CD14-positive monocyte (primary cell): ENCODE results near the gene ZNF534. TPM values are rescaled to one million over a fixed set of nuclear protein-coding genes. Genes with fewer than 3 reads are reported as not detected.

Source experiments
- DNase-seq, 3 donors: peaks; one replicate each; pipeline ENCODE4 v3.0.0-alpha.2; 2011 to 2022
- H2AFZ ChIP-seq: 2 replicates; pipeline ENCODE4 v1.6.0; 2012; ENCODE audit warnings: mild to moderate bottlenecking, low read depth, low read length, inconsistent platforms; ENCODE audit not compliant: insufficient read depth, poor library complexity, severe bottlenecking
- H3K27ac ChIP-seq, 2 donors: 1 replicate in 1 of 2; 2 replicates in 1 of 2; pipeline ENCODE4 v1.5.1; 2012 to 2013; ENCODE audit warnings: low read length in 2 of 2, control low read depth in 1 of 2, inconsistent platforms in 1 of 2, low read depth in 1 of 2, mild to moderate bottlenecking in 1 of 2
- H3K27me3 ChIP-seq, 2 donors: one replicate each; pipeline versions ENCODE4 v1.6.0 to v1.6.1; 2011 to 2013; ENCODE audit warnings: low read length in 2 of 2; ENCODE audit not compliant: control insufficient read depth in 2 of 2, insufficient read depth in 2 of 2
- H3K36me3 ChIP-seq, 2 donors: replicated peaks in 1 of 2; 1 replicate in 1 of 2; 2 replicates in 1 of 2; pipeline versions ENCODE4 v1.5.1 to v1.6.1; 2012 to 2013; ENCODE audit warnings: low read length in 2 of 2, control low read depth in 1 of 2, inconsistent platforms in 1 of 2, mild to moderate bottlenecking in 1 of 2; ENCODE audit not compliant: insufficient read depth in 2 of 2, control insufficient read depth in 1 of 2
- H3K4me1 ChIP-seq, 2 donors: 1 replicate in 1 of 2; 2 replicates in 1 of 2; pipeline versions ENCODE4 v1.5.1 to v1.6.1; 2012 to 2013; ENCODE audit warnings: low read length in 2 of 2, control low read depth in 1 of 2, inconsistent platforms in 1 of 2, mild to moderate bottlenecking in 1 of 2, moderate library complexity in 1 of 2; ENCODE audit not compliant: insufficient read depth in 2 of 2, control insufficient read depth in 1 of 2
- H3K4me2 ChIP-seq: replicated peaks from 2 replicates; pipeline ENCODE3; 2012; ENCODE audit warnings: low read length, moderate library complexity, mild to moderate bottlenecking; ENCODE audit not compliant: poor library complexity, severe bottlenecking; ENCODE audit errors: extremely low read depth
- H3K4me3 ChIP-seq, 3 experiments: fragments of 200-600 bp in 1 of 3; sonication (generic) in 1 of 3; replicated peaks in 1 of 3; 1 replicate in 2 of 3; 2 replicates in 1 of 3; pipeline ENCODE4 v1.5.1; 2011 to 2013; ENCODE audit warnings: low read length in 3 of 3, mild to moderate bottlenecking in 3 of 3, control low read depth in 2 of 3, low read depth in 2 of 3, inconsistent platforms in 1 of 3, moderate library complexity in 1 of 3
- H3K79me2 ChIP-seq: 2 replicates; pipeline ENCODE4 v1.6.0; 2012; ENCODE audit warnings: mild to moderate bottlenecking, control low read depth, inconsistent platforms, low read length, moderate library complexity; ENCODE audit not compliant: insufficient read depth
- H3K9ac ChIP-seq: 2 replicates; pipeline ENCODE4 v1.6.0; 2017; ENCODE audit warnings: low read length, mild to moderate bottlenecking; ENCODE audit not compliant: insufficient read depth, poor library complexity, severe bottlenecking
- H3K9me3 ChIP-seq, 2 donors: replicated peaks in 1 of 2; 1 replicate in 1 of 2; 2 replicates in 1 of 2; pipeline versions ENCODE4 v1.5.1 to v1.6.1; 2012 to 2013; ENCODE audit warnings: low read length in 2 of 2, control low read depth in 1 of 2; ENCODE audit not compliant: control insufficient read depth in 1 of 2, insufficient read depth in 1 of 2
- H4K20me1 ChIP-seq: 2 replicates; pipeline ENCODE4 v1.6.0; 2012; ENCODE audit warnings: mild to moderate bottlenecking, low read length, control low read depth, moderate library complexity; ENCODE audit not compliant: insufficient read depth
- H3K27ac Mint-ChIP-seq, 7 donors: one replicate each; pipeline ENCODE4 v1.8.0; 2020; ENCODE audit warnings: mild to moderate bottlenecking in 7 of 7, mixed read lengths in 7 of 7, moderate library complexity in 6 of 7, inconsistent platforms in 2 of 7
- H3K27me3 Mint-ChIP-seq, 3 donors: one replicate each; pipeline ENCODE4 v1.8.0; 2021 to 2022; ENCODE audit warnings: low read depth in 3 of 3, mild to moderate bottlenecking in 3 of 3, mixed read lengths in 3 of 3, moderate library complexity in 3 of 3, inconsistent platforms in 1 of 3
- H3K36me3 Mint-ChIP-seq, 2 donors: one replicate each; pipeline ENCODE4 v1.8.0; 2020; ENCODE audit warnings: mixed read lengths in 2 of 2, inconsistent platforms in 1 of 2, mild to moderate bottlenecking in 1 of 2
- H3K4me1 Mint-ChIP-seq: one replicate; pipeline ENCODE4 v1.8.0; 2020; ENCODE audit warnings: mild to moderate bottlenecking, mixed read lengths
- H3K4me3 Mint-ChIP-seq, 2 donors: one replicate each; pipeline ENCODE4 v1.8.0; 2020; ENCODE audit warnings: mild to moderate bottlenecking in 2 of 2, mixed read lengths in 2 of 2, moderate library complexity in 1 of 2
- H3K9me3 Mint-ChIP-seq, 7 donors: one replicate each; pipeline ENCODE4 v1.8.0; 2020 to 2022; ENCODE audit warnings: mixed read lengths in 7 of 7, mild to moderate bottlenecking in 6 of 7, moderate library complexity in 6 of 7, inconsistent platforms in 2 of 7
- WGBS: methylation state at CpG from one replicate; pipeline ENCODE4 v1.1.5; 2013; ENCODE audit warnings: missing lambda C conversion rate; ENCODE audit not compliant: insufficient coverage; 5-methylcytosine and 5-hydroxymethylcytosine counted together
- intact Hi-C, 2 donors: fragments of 100-400 bp; cut with micrococcal nuclease; formaldehyde crosslinking; loops; one replicate each; pipeline versions ENCODE4 v1.15.0 to v1.15.1; 2023
- polyA plus RNA-seq, 3 donors: library from polyadenylated mRNA; depleted of rRNA in 1 of 3; unstranded in 2 of 3; stranded (reverse) in 1 of 3; fragments of 300-500 nt in 2 of 3; fragments of >200 nt in 1 of 3; fragmentation: Illumina TruSeq in 2 of 3; gene quantifications; 1 replicate in 2 of 3; 2 replicates in 1 of 3; pipeline ENCODE4 v1.2.3, GENCODE V29; 2012 to 2021
- TF ChIP-seq, protein P1 (sequence below): fragments of 200-600 bp; IDR thresholded peaks from one replicate; pipeline ENCODE4 v1.8.0; 2022; ENCODE audit warnings: antibody characterized with exemption, mild to moderate bottlenecking

Gene ZNF534
- polyA plus RNA-seq, 3 donors, result not detected

DNA sequence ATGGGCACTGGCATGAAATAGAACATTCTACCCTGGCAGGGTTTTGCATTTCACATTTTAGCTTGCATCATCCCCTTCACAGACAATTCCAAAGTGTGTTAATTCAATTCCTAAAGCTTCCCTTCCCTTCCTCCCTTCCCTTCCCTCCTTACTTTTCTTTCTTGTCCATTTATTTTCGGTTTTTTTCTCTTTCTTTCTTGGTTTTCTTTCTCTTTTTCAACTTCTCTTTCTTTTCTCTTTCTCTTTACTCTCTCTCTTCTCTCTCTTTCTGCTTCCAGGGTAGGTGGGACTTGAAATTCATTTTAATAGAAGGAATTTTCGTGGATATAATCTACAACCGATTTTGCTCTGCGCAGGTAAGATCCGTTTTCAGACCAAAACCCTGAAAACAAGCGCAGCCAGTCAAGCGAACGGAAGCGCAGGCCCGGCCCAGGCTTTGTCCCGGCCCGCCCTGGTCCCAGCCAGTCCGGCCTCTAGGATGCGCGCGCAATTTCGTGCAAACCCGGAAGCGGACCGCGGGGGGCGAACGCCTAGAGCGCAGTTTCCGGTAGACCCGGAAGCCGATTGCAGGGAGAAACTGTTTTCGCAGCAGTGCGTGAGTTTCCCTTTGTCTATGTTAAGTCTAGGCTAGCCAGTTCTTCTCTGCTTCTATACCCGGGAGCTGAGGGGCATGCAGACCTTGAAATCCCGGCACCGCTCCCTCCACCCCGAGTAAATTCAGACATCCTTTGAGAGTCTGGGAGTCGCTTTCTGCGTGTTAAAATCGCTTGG, 31.5 kb upstream of the ZNF534 start, which contains the start of gene ZNF528:
Gene ZNF528 (plus strand): TSS at position 540 of the 771 bp plus-strand sequence. CDS start 4,165 bp downstream, outside the sequence.
- Mint-ChIP-seq H3K4me1 (peaks cover 15% of the 10 kb centered on the region), H3K36me3 (peaks cover 38 to 40% of the 10 kb centered on the region in 2 donors), H3K4me3 (peak within 1 kb of the TSS; percentile 86 to 94), H3K27ac (peak within 1 kb of the TSS; percentile 66 to 90 (median 79)), H3K27me3 (peaks cover 0 to 2% (median 0%) of the 10 kb centered on the region in 3 donors), H3K9me3 (peaks cover 58 to 96% (median 94%) of the 10 kb centered on the region in 7 donors)
- Histone ChIP-seq H3K9ac (peak within 1 kb of the TSS; percentile 71), H3K27ac (peak within 1 kb of the TSS; percentile 59 to 81), H4K20me1 (no peaks in the 10 kb centered on the region), H3K36me3 (peaks cover 4 to 9% of the 10 kb centered on the region in 2 donors), H3K4me2 (peak within 1 kb of the TSS; percentile 83), H2AFZ (peak within 1 kb of the TSS; percentile 82), H3K27me3 (no peaks in the 10 kb centered on the region), H3K9me3 (peaks cover 75 to 88% of the 10 kb centered on the region in 2 donors), H3K4me1 (peaks cover 13 to 16% of the 10 kb centered on the region in 2 donors), H3K79me2 (no peaks in the 10 kb centered on the region), H3K4me3 (peak within 1 kb of the TSS; percentile 74 to 80 (median 74))
- TF ChIP-seq, protein P1, sequence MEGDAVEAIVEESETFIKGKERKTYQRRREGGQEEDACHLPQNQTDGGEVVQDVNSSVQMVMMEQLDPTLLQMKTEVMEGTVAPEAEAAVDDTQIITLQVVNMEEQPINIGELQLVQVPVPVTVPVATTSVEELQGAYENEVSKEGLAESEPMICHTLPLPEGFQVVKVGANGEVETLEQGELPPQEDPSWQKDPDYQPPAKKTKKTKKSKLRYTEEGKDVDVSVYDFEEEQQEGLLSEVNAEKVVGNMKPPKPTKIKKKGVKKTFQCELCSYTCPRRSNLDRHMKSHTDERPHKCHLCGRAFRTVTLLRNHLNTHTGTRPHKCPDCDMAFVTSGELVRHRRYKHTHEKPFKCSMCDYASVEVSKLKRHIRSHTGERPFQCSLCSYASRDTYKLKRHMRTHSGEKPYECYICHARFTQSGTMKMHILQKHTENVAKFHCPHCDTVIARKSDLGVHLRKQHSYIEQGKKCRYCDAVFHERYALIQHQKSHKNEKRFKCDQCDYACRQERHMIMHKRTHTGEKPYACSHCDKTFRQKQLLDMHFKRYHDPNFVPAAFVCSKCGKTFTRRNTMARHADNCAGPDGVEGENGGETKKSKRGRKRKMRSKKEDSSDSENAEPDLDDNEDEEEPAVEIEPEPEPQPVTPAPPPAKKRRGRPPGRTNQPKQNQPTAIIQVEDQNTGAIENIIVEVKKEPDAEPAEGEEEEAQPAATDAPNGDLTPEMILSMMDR, result no peak
- DNase-seq, result peak; percentile 83 to 87 (median 86)
- intact Hi-C loops, result no loop called here
- WGBS, result under 1% methylated on average over 35 of the region's 36 CpGs

DNA sequence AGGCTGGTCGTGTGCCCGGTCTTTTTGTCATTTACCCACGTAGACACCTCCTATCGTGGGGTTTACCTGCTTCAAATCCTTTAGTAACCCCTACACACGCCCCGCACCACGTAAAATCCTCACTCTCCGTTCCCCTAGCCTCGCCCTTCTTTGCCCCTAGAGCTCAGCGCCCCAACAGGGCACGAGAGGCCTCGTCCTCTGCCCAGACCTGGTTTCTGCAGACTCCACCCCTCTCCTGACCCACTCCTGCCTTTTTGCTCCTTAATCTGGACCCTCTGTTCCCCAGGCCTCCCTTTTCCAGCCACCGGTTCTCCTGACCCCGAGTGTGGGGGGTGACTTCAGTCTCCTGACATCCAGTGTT, 30.9 kb upstream of the ZNF534 start:
- H3K36me3 ChIP-seq, result peaks cover 4 to 13% of the 10 kb centered on the region in 2 donors
- intact Hi-C loops, result no loop called here
- no peaks in the 10 kb centered on the region for H3K79me2 ChIP-seq
- WGBS, result 6% methylated on average over 12 of the region's 14 CpGs
- H3K27me3 ChIP-seq, result no peaks in the 10 kb centered on the region
- peak overlapping the region; percentile 71 for H3K9ac ChIP-seq
- TF ChIP-seq, protein P1, result no peak
- H3K4me1 Mint-ChIP-seq, result peaks cover 15% of the 10 kb centered on the region
- H3K36me3 Mint-ChIP-seq, result peaks cover 38 to 40% of the 10 kb centered on the region in 2 donors
- peak overlapping the region; percentile 74 to 80 (median 74) for H3K4me3 ChIP-seq
- peak overlapping the region; percentile 59 to 81 for H3K27ac ChIP-seq
- H3K27me3 Mint-ChIP-seq, result peaks cover 0 to under 1% (median 0%) of the 10 kb centered on the region in 3 donors
- peak overlapping the region; percentile 83 for H3K4me2 ChIP-seq
- peak overlapping the region; percentile 82 for H2AFZ ChIP-seq
- H3K4me3 Mint-ChIP-seq, result peak overlapping the region; percentile 86 to 94
- peaks cover 13 to 16% of the 10 kb centered on the region in 2 donors for H3K4me1 ChIP-seq
- DNase-seq, result peak; percentile 2 to 14 (median 2)
- peaks cover 74 to 90% of the 10 kb centered on the region in 2 donors for H3K9me3 ChIP-seq
- H3K27ac Mint-ChIP-seq, result peak overlapping the region; percentile 66 to 90 (median 79)
- peaks cover 56 to 92% (median 89%) of the 10 kb centered on the region in 7 donors for H3K9me3 Mint-ChIP-seq
- no peaks in the 10 kb centered on the region for H4K20me1 ChIP-seq
